Measurements from ENCODE around the gene APOL5.

- TF ChIP-seq, protein P1, sequence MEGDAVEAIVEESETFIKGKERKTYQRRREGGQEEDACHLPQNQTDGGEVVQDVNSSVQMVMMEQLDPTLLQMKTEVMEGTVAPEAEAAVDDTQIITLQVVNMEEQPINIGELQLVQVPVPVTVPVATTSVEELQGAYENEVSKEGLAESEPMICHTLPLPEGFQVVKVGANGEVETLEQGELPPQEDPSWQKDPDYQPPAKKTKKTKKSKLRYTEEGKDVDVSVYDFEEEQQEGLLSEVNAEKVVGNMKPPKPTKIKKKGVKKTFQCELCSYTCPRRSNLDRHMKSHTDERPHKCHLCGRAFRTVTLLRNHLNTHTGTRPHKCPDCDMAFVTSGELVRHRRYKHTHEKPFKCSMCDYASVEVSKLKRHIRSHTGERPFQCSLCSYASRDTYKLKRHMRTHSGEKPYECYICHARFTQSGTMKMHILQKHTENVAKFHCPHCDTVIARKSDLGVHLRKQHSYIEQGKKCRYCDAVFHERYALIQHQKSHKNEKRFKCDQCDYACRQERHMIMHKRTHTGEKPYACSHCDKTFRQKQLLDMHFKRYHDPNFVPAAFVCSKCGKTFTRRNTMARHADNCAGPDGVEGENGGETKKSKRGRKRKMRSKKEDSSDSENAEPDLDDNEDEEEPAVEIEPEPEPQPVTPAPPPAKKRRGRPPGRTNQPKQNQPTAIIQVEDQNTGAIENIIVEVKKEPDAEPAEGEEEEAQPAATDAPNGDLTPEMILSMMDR (IDR thresholded peaks at IDR 0.05): no peak
- no peak for TF ChIP-seq POLR2A (IDR thresholded peaks at IDR 0.05; ENCODE audit: low read depth)
These were observed 17.9 kb downstream of the APOL5 start for GRCh38 chr22:35735542-35735941.

Measured in esophagus muscularis mucosa (tissue), 3 donors.